ENCODE measurements around the gene HAPLN1.

GRCh38 chr5:83654427-83654994, 66.1 kb downstream of the HAPLN1 start:
- TF ChIP-seq, protein P1, sequence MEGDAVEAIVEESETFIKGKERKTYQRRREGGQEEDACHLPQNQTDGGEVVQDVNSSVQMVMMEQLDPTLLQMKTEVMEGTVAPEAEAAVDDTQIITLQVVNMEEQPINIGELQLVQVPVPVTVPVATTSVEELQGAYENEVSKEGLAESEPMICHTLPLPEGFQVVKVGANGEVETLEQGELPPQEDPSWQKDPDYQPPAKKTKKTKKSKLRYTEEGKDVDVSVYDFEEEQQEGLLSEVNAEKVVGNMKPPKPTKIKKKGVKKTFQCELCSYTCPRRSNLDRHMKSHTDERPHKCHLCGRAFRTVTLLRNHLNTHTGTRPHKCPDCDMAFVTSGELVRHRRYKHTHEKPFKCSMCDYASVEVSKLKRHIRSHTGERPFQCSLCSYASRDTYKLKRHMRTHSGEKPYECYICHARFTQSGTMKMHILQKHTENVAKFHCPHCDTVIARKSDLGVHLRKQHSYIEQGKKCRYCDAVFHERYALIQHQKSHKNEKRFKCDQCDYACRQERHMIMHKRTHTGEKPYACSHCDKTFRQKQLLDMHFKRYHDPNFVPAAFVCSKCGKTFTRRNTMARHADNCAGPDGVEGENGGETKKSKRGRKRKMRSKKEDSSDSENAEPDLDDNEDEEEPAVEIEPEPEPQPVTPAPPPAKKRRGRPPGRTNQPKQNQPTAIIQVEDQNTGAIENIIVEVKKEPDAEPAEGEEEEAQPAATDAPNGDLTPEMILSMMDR (IDR thresholded peaks at IDR 0.05): no peak
- TF ChIP-seq POLR2A (IDR thresholded peaks at IDR 0.05): no peak
